A549 treated with AZD2906 at 1 μM for 4 hours (cell line): ENCODE results near the gene NTMT1. TPM values are rescaled to one million over a fixed set of nuclear protein-coding genes. Genes with fewer than 3 reads are reported as not detected.

Source experiments
- total RNA-seq: library from RNA; stranded (reverse); fragments of 200-300 nt; extraction: Qiagen RNA extraction; gene quantifications from 5 replicates; pipeline ENCODE4 v1.2.3, GENCODE V29; 2022

Gene NTMT1, protein sequence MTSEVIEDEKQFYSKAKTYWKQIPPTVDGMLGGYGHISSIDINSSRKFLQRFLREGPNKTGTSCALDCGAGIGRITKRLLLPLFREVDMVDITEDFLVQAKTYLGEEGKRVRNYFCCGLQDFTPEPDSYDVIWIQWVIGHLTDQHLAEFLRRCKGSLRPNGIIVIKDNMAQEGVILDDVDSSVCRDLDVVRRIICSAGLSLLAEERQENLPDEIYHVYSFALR
- 85.0 to 95.0 TPM (median 89.5 TPM) in 5 replicates for total RNA-seq

DNA sequence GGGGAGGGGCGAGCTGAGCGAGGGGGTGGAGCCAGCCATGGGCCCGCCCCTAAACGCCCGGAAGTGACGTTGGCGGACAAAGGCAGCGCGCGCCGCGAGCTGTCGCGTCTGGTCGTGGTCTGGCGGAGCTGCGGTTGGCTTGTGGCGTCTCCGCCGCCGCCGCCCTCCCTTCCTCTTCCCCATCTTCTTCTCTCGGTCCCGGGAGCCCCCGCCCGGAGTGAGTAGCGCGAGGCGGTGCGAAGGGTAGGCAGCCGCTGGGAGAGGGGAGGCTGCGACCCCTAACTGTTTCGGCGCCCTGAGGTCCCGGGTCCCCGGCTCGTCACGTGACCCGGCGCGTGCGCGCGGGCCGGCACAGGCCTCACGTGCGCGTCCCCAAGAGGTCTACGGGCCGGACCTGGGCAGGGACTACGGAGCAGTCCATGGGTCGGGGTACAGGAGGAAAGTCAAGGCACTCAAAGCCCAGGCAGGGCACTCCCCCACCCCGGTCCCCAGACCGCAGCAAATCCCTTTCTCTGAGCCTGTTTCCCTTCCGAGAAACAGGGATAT is at the start of gene NTMT1:
TSS of gene NTMT1 (plus strand) at position 85 of the 546 bp plus-strand sequence. CDS start 6,541 bp downstream, outside the sequence.

DNA sequence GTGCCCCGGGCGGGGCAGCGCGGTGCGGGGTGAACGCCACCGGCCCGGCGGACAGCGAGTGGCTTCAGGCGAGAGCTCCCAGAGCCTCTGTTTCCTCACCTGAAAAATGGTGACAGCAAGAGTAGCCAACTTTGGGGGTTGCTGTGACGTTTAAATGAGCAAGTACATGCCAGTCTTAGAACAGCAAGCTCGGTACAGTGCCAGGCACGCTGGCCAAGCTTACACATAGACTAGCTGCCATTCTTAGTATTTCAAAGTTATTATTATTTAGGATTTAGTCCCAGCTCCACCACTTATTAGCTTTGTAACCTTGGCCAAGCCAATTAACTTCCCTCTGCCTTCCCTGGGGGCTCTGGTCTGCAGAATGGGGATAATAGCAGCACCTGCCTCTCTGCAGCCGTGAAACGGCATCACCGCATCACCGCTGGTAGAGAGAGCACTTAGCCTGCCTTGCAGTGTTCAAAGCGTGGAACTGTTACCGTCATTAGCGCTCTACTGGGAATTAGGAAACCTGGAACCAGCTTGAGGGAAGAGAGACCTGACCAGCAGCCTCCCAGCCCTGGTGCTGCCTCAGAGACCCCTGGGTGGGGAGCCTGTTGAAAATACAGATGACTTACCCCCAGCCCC is 5.2 kb upstream of the NTMT1 start, which contains the start of gene C9orf50:
TSS of gene C9orf50 (minus strand) at position 433 of the 627 bp plus-strand sequence. CDS start 527 bp downstream, outside the sequence.

DNA sequence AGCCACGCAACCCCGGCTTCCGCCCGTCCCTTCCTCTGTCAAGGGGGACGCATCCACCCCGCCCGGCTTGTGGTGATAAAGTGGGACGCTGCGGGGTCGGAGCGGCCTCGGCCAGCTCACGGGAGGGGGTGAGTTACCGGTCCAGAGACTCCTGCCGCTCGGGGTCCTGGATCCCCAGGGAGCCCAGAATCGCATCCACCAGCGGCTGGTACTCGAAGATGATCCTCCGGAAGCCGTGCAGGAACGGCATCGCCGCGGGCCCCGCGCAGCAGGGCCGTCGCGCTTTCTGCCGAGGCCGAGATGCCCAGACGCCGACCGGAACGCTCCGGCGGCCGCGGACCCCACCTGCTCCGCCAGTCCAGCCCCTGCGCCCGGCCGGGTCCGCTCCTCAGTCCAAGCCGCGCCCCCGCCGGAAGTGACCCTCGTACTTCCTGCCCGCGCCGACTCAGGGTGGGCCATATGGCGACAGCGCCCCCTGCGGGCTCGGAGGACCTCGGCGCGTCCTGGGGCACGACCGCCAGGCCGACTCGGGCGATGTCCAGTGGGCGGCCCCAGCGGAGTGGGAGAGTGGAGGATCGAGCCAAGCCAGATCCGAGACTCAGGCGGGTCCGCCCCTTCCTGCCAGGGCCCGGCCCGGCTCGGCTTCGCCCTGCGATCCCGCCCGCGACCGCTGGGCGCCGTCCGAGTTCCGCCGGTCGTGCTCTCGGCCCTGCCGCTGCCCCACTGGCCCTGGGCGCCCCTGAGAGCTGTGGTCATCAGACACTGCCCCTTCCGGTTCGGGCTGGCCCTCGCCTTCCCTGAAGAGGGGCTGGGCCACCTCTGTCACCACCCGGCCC is 16.0 kb downstream of the NTMT1 start, which contains the start of gene ASB6:
TSS of gene ASB6 (minus strand) at position 402 of the 836 bp plus-strand sequence. CDS start at position 250, 152 bp downstream.

DNA sequence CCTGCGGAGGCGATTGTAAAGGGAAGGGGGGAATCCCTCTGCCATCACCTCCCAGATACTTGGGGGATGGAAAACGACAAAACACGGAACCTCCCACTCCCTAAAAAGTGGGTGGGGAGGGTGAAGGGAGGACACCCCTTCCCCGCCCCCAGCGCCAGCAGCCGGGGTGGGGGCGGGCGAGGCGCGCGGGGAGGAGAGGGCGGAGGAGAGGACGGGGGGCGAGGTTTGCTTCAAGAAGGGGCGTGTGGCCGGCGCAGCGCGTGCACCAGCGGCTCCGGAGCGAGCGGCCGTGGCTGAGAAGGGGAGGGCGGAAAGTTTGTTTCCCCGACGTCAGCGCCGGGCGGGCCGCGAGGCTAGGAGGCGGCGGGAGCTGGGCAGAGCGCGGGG is 39.4 kb downstream of the NTMT1 start, which contains the start of gene PRRX2:
TSS of gene PRRX2 (plus strand) at position 259 of the 387 bp plus-strand sequence. CDS start 221 bp downstream, outside the sequence.

Other genes with a start within 250 kb of the NTMT1 start
- gene C9orf50, start 5.1 kb upstream of the NTMT1 start, total RNA-seq, result 0.08 to 0.16 TPM in 2 of 5 replicates, not detected in the others
- 19.8 to 25.1 TPM (median 23.9 TPM) in 5 replicates for gene ASB6, start 16.0 kb downstream of the NTMT1 start, total RNA-seq
- gene PRRX2, start 39.5 kb downstream of the NTMT1 start, total RNA-seq, result 5.3 to 12.3 TPM (median 10.4 TPM) in 5 replicates
- 151 to 187 TPM (median 161 TPM) in 5 replicates for gene PTGES, start 126.9 kb downstream of the NTMT1 start, total RNA-seq
- 22.3 to 23.8 TPM (median 22.9 TPM) in 5 replicates for gene TOR1B, start 177.0 kb downstream of the NTMT1 start, total RNA-seq
- 57.5 to 61.8 TPM (median 60.9 TPM) in 5 replicates for gene TOR1A, start 198.0 kb downstream of the NTMT1 start, total RNA-seq
- gene C9orf78, start 209.1 kb downstream of the NTMT1 start, total RNA-seq, result 43.6 to 55.5 TPM (median 47.6 TPM) in 5 replicates
- 3.7 to 6.1 TPM (median 5.6 TPM) in 5 replicates for gene USP20, start 209.3 kb downstream of the NTMT1 start, total RNA-seq